ENCODE measurements around the gene ZNF518A. TPM values are rescaled to one million over a fixed set of nuclear protein-coding genes. Genes with fewer than 3 reads are reported as not detected.

The ZNF518A gene
- total RNA-seq, 1 experiment from 2014 or later, result 26.1 TPM

- ChIA-PET CTCF (no interaction called here), POLR2A (no interaction called here)
- H3K4me1 ChIP-seq (ENCODE audit: control insufficient read depth, insufficient read depth, low read length), result no peaks in the 10 kb centered on the region
- no peak overlapping the region for H3K4me3 ChIP-seq (ENCODE audit: low read depth in 2 of 2, low read length in 2 of 2)
- peaks cover 19% of the 10 kb centered on the region for H3K36me3 ChIP-seq (ENCODE audit: control insufficient read depth, insufficient read depth, low read length)
- DNase-seq (ENCODE audit: low read depth, low spot score) (no peak), ATAC-seq (no peak)
- TF ChIP-seq TCF7L2 (IDR thresholded peaks at IDR 0.05; ENCODE audit: low read depth, low read length) (no peak), POLR2AphosphoS5 (IDR thresholded peaks at IDR 0.05; ENCODE audit: low read depth, low read length) (no peak), REST (IDR thresholded peaks at IDR 0.05; ENCODE audit: insufficient read depth in 1 of 2, low read depth in 2 of 2, low read length in 1 of 2) (no peak), CTCF (IDR thresholded peaks at IDR 0.05) (no peak), SIN3A (IDR thresholded peaks at IDR 0.05; ENCODE audit: borderline replicate concordance, insufficient read depth, low read depth, low read length) (no peak)
- in situ Hi-C loops (cut with HindIII; ENCODE audit: low pct_unique_long_range_greater_than_20kb, low sequenced_read_pairs), result no loop called here
- intact Hi-C loops (cut with micrococcal nuclease; ENCODE audit: unreplicated experiment), result no loop called here
- no TSS peak for BruUV-seq (replicated peaks)
- H3K9me3 ChIP-seq (ENCODE audit: control insufficient read depth, insufficient read depth, low read depth, low read length), result no peaks in the 10 kb centered on the region
- H3K27ac ChIP-seq (ENCODE audit: low read length), result no peak overlapping the region
- H3K27me3 ChIP-seq (ENCODE audit: control insufficient read depth, insufficient read depth, low read length), result no peaks in the 10 kb centered on the region
Observed at GRCh38 chr10:96153070-96153469, 23.0 kb downstream of the ZNF518A start.

- no peak overlapping the region for H3K27ac ChIP-seq (ENCODE audit: low read length)
- 0 out of 2 replicates have a peak, but pooled peaks cover 7% of the 10 kb centered on the region for H3K9me3 ChIP-seq (ENCODE audit: control insufficient read depth, insufficient read depth, low read depth, low read length)
- DNase-seq (ENCODE audit: low read depth, low spot score) (no peak), ATAC-seq (no peak)
- H3K27me3 ChIP-seq (ENCODE audit: control insufficient read depth, insufficient read depth, low read length), result no peaks in the 10 kb centered on the region
- CTCF ChIA-PET, result no interaction called here
- TF ChIP-seq CTCF (IDR thresholded peaks at IDR 0.05), result no peak
- no peak for TF ChIP-seq TCF7L2 (IDR thresholded peaks at IDR 0.05; ENCODE audit: low read depth, low read length)
- TF ChIP-seq REST (IDR thresholded peaks at IDR 0.05; ENCODE audit: insufficient read depth in 1 of 2, low read depth in 2 of 2, low read length in 1 of 2), result no peak
- no peak for TF ChIP-seq SIN3A (IDR thresholded peaks at IDR 0.05; ENCODE audit: borderline replicate concordance, insufficient read depth, low read depth, low read length)
- TF ChIP-seq POLR2AphosphoS5 (IDR thresholded peaks at IDR 0.05; ENCODE audit: low read depth, low read length), result no peak
- POLR2A ChIA-PET, result interaction anchor here (0.6 kb wide), 1 partner anchor 42 kb away, joined by 5 read pairs; no protein-coding TSS in a partner anchor
- intact Hi-C loops (cut with micrococcal nuclease; ENCODE audit: unreplicated experiment) (no loop called here), in situ Hi-C loops (cut with HindIII; ENCODE audit: low pct_unique_long_range_greater_than_20kb, low sequenced_read_pairs) (no loop called here)
- H3K4me1 ChIP-seq (ENCODE audit: control insufficient read depth, insufficient read depth, low read length), result no peaks in the 10 kb centered on the region
- H3K36me3 ChIP-seq (ENCODE audit: control insufficient read depth, insufficient read depth, low read length), result no peaks in the 10 kb centered on the region
- H3K4me3 ChIP-seq (ENCODE audit: low read depth in 2 of 2, low read length in 2 of 2), result no peak overlapping the region
- no TSS peak for BruUV-seq (replicated peaks)
Observed at GRCh38 chr10:96165726-96166125, 35.6 kb downstream of the ZNF518A start.
